Effector memory CD4-positive, alpha-beta T cell (primary cell): ENCODE results near the gene GTF2F1.
"Not testable (repeated sequence)": the region's sequence is repeated elsewhere in the genome, so short reads cannot be mapped to it uniquely, and the experiment has no call there.

ENCODE experiments used
- DNase-seq, 3 donors: peaks; one replicate each; pipeline ENCODE4 v3.0.0-alpha.2; 2020
- H3K27ac ChIP-seq: 2 replicates; pipeline ENCODE4 v1.7.0; 2013; ENCODE audit warnings: mild to moderate bottlenecking, low read length, moderate library complexity; ENCODE audit not compliant: insufficient read depth, poor library complexity, severe bottlenecking
- H3K27me3 ChIP-seq: replicated peaks from 2 replicates; pipeline ENCODE4 v1.7.0; 2013; ENCODE audit warnings: mild to moderate bottlenecking, low read length; ENCODE audit not compliant: insufficient read depth, control insufficient read depth, poor library complexity, severe bottlenecking
- H3K36me3 ChIP-seq: 2 replicates; pipeline ENCODE4 v1.7.0; 2013; ENCODE audit warnings: mild to moderate bottlenecking, low read length, moderate library complexity; ENCODE audit not compliant: control insufficient read depth, insufficient read depth
- H3K4me1 ChIP-seq: 2 replicates; pipeline ENCODE4 v1.7.0; 2013; ENCODE audit warnings: low read length, mild to moderate bottlenecking; ENCODE audit not compliant: control insufficient read depth, insufficient read depth, poor library complexity, severe bottlenecking
- H3K4me3 ChIP-seq: 2 replicates; pipeline ENCODE4 v1.7.0; 2013; ENCODE audit warnings: low read length, low read depth, mild to moderate bottlenecking; ENCODE audit not compliant: insufficient read depth, poor library complexity, severe bottlenecking
- H3K9me3 ChIP-seq: 2 replicates; pipeline ENCODE4 v1.7.0; 2013; ENCODE audit warnings: mild to moderate bottlenecking, low read length, moderate library complexity; ENCODE audit not compliant: control insufficient read depth

Gene GTF2F1

GRCh38 chr19:6359568-6360341 lies 33.2 kb downstream of the GTF2F1 start:
- Histone ChIP-seq H3K4me1 (peaks cover 10% of the 10 kb centered on the region), H3K9me3 (no peaks in the 10 kb centered on the region), H3K27me3 (no peaks in the 10 kb centered on the region), H3K27ac (no peak overlapping the region), H3K36me3 (peaks cover 4% of the 10 kb centered on the region), H3K4me3 (no peak overlapping the region)
- no peak for DNase-seq

- peaks cover 4% of the 10 kb centered on the region for H3K4me1 ChIP-seq
- H3K9me3 ChIP-seq = no peaks in the 10 kb centered on the region
- H3K27ac ChIP-seq = no peak overlapping the region
- H3K27me3 ChIP-seq = no peaks in the 10 kb centered on the region
- no peak for DNase-seq
- H3K4me3 ChIP-seq = no peak overlapping the region
- H3K36me3 ChIP-seq = no peaks in the 10 kb centered on the region
These were observed 35.0 kb downstream of the GTF2F1 start for GRCh38 chr19:6358003-6358402.

GRCh38 chr19:6357174-6357573 lies 35.8 kb downstream of the GTF2F1 start:
- no peak overlapping the region for H3K4me3 ChIP-seq
- H3K4me1 ChIP-seq = no peaks in the 10 kb centered on the region
- H3K9me3 ChIP-seq = no peaks in the 10 kb centered on the region
- no peaks in the 10 kb centered on the region for H3K27me3 ChIP-seq
- no peak for DNase-seq
- H3K36me3 ChIP-seq = peaks cover 8% of the 10 kb centered on the region
- H3K27ac ChIP-seq = no peak overlapping the region

- H3K27me3 ChIP-seq, DNase-seq, H3K9me3 ChIP-seq, H3K4me1 ChIP-seq, H3K4me3 ChIP-seq, H3K27ac ChIP-seq: not testable (repeated sequence)
- peaks cover 11% of the 10 kb centered on the region for H3K36me3 ChIP-seq
These were observed 37.5 kb downstream of the GTF2F1 start for GRCh38 chr19:6355321-6356040.

- no peak overlapping the region for H3K27ac ChIP-seq
- H3K4me1 ChIP-seq = no peaks in the 10 kb centered on the region
- peaks cover 11% of the 10 kb centered on the region for H3K36me3 ChIP-seq
- no peaks in the 10 kb centered on the region for H3K9me3 ChIP-seq
- no peaks in the 10 kb centered on the region for H3K27me3 ChIP-seq
- DNase-seq = no peak
- H3K4me3 ChIP-seq = no peak overlapping the region
These were observed 38.8 kb downstream of the GTF2F1 start for GRCh38 chr19:6354098-6354674.

- DNase-seq = no peak
- H3K36me3 ChIP-seq = peaks cover 11% of the 10 kb centered on the region
- H3K27me3 ChIP-seq = no peaks in the 10 kb centered on the region
- H3K27ac ChIP-seq = no peak overlapping the region
- H3K9me3 ChIP-seq = no peaks in the 10 kb centered on the region
- no peaks in the 10 kb centered on the region for H3K4me1 ChIP-seq
- H3K4me3 ChIP-seq = no peak overlapping the region
These were observed 40.4 kb downstream of the GTF2F1 start for GRCh38 chr19:6352381-6353165.

GRCh38 chr19:6350688-6351087 lies 42.3 kb downstream of the GTF2F1 start:
- DNase-seq = no peak
- Histone ChIP-seq H3K9me3 (no peaks in the 10 kb centered on the region), H3K4me1 (no peaks in the 10 kb centered on the region), H3K4me3 (no peak overlapping the region), H3K36me3 (peaks cover 11% of the 10 kb centered on the region), H3K27me3 (no peaks in the 10 kb centered on the region), H3K27ac (no peak overlapping the region)

- peaks cover 11% of the 10 kb centered on the region for H3K36me3 ChIP-seq
- not testable (repeated sequence) for DNase-seq, H3K9me3 ChIP-seq, H3K27me3 ChIP-seq, H3K4me1 ChIP-seq, H3K4me3 ChIP-seq, H3K27ac ChIP-seq
These were observed 43.7 kb downstream of the GTF2F1 start for GRCh38 chr19:6349271-6349670.

GRCh38 chr19:6343462-6343861 lies 49.5 kb downstream of the GTF2F1 start:
- H3K27me3 ChIP-seq = no peaks in the 10 kb centered on the region
- H3K27ac ChIP-seq = no peak overlapping the region
- no peak for DNase-seq
- H3K36me3 ChIP-seq = no peaks in the 10 kb centered on the region
- no peaks in the 10 kb centered on the region for H3K9me3 ChIP-seq
- H3K4me1 ChIP-seq = no peaks in the 10 kb centered on the region
- no peak overlapping the region for H3K4me3 ChIP-seq
